CMK (cell line): Measurements from ENCODE around the gene ADAMTS19.

Source experiments
- DNase-seq: peaks from one replicate; pipeline ENCODE4 v3.0.0-alpha.2; 2010; ENCODE audit warnings: low read depth

Gene ADAMTS19

DNA sequence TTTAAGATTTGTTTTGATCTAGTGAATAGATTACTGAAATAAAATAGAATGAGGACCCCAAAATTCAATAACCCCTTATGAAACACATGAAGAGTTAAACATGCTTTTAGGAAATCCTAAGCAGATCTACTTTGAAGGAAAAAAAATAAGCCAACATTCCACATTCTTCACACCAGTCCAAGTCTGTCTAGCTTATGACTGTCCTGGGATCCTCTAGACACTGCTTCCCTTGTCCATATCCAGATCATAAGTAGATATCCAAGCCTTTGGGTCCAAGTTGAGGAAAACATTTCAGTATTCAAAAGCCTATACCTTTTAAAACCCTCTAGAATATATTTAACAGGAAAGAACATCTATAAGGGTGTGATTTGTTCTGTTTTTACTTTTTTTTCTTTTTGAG lies 228.9 kb downstream of the ADAMTS19 start:
- DNase-seq: no peak

GRCh38 chr5:129691220-129691619 lies 231.1 kb downstream of the ADAMTS19 start:
- no peak for DNase-seq

GRCh38 chr5:129696636-129697035 lies 236.5 kb downstream of the ADAMTS19 start:
- DNase-seq: no peak

DNA sequence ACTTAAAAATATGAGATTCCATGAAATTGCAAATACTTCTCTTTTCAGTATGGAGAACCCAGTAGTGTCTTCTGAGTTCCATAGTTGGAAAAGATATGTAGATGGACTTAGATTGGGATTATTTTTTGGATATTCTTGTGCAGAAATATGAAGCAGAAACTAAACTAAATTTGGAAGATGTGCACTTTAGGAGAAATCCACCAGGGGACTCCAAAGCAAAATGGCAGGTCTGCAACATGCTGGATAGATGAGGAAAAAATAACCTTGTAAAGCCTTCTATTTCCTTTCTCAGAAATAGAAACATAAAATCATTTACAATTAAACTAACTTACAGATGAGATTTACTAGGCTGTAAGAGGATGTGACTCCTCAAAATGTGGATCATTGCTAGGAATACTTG lies 238.6 kb downstream of the ADAMTS19 start:
- DNase-seq: no peak

DNA sequence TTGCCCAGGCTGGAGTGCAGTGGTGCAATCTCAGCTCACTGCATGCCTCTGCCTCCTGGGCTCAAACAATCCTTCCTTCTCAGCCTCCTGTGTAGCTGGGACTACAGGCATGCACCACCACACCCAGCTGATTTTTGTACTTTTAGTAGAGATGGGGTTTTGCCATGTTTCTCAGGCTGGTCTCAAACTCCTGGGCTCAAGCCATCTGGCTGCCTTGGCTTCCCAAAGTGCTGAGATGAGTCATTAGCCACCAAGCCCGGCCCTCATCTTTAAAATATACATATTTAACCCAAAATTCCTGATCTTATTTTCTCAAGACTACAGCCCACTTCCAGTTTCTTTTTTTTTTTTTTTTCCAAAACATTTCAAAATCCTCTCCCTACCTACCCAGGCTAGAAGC lies 256.1 kb downstream of the ADAMTS19 start:
- no peak for DNase-seq

- DNase-seq: no peak
These were observed 256.6 kb downstream of the ADAMTS19 start for GRCh38 chr5:129716651-129717050.

DNA sequence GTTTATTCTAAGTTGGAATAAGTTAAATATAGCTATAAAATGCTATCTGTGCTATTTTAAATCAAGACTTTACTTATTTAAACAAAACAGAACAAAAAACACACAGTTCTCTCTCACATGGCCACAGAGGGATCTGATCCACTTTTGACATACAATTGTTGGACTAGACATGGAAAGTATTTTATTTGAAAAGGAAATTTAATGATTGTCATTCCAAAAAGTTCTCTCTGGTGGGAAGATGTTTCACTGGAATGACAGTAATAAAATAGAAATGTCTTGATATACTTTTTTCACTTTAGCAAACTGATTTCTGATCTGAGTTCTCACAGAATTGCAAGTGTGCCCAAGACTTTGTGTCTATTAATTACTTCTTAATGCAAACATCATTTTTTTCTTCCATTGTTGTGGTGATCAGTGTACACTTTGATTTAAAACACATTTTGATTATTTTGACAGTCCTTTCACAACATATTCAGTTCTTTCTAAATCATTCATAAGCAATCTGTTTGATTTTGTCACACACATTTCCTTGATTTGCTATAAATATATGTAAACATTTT lies 257.7 kb downstream of the ADAMTS19 start:
- DNase-seq: no peak

DNA sequence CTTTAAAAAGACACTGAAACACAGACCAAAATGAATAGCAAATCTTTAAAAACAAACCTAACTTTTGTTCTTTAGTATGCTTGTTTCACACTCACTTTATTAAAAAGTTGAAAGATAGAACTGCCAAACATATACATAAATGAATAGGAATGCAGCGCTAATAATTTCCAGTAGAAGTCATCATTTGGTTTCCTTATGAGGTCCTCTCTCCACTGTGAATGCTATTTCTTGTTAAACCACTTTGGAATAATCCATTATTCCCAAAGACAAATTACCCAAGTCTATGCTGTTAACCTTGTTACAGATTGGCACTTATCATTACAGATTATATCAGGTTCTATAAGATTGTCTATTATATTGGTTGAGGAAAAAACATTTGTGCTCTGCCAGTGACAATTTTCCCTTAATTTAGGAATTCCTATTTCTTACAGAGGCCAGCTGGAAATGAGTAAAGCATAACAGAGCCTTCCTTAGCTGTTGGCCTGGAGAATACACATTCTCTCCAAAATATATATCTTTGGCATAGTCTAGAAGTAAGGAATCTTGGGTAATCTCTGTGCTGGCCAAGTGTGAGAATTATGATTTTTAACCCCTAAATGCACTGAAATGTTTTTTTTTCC lies 258.5 kb downstream of the ADAMTS19 start:
- DNase-seq: no peak

DNA sequence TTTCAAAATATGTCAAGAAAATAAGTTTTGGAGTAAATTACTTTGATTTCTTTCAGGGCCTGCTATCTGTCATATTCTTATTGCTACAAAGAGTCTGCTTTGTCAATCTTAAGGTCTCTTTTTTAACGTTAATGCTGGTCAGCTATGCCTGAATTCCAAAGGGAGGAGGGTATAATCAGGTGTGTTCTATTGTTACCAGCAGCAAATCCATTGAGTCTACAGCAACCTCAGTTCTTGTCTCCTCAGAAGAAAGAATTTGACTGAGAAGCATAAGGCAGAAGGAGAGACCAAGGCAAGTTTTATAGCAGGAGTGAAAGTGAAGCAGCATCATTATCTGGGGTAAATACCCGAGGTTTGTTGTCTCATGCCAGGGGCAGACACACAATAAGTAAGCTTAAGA lies 264.1 kb downstream of the ADAMTS19 start:
- no peak for DNase-seq

DNA sequence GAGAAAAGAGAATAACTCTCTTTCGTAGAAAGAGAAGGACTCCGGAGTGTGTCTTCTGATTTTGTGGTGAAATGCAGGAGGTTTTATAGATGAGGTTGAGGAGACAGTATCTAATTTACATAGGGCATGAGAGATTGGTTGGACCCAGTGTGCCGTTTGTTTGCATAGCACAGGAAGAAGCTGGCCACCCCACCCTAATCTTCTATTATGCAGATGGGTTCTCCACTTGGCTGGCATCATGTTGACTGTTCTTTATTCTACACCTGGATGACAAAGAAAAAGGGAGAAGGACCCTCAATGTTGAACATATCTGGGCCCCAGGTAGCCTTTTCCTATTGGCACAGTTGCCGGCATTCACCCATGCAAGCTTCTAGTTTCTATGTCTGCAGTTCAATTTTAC lies 264.5 kb downstream of the ADAMTS19 start:
- DNase-seq: no peak

- no peak for DNase-seq
These were observed 279.7 kb downstream of the ADAMTS19 start for GRCh38 chr5:129739773-129740172.

DNA sequence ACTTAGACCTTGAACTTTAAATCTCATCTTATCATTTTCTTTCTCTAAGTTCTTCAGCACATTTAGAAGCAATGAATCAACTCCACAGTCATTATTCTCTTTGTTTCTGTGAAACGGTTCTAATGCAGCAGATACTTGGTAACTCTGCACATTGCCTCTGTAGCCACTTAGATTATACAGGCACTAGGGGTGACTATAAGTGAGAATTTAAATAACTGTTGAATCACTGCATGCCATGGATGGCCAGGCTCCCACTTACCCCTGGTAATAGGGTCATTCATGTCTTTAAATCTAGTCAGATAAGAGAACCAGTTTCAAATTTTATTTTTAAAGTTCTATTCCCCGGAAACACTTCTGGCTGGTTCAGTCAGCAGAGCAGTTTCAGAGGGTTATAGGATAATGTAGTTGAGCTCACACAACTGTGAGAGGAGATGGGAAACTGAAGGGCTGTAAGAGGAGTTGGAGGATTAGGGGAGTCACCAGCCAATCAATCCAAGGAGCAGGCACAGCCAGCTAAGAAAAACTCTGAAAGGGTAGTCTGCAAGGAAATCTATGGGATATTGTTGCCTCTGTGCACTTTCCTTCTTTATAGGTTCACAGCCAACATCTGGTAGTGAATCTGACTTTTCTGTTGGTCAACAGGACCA lies 283.6 kb downstream of the ADAMTS19 start:
- no peak for DNase-seq

- DNase-seq: no peak
These were observed 285.9 kb downstream of the ADAMTS19 start for GRCh38 chr5:129745997-129746396.

DNA sequence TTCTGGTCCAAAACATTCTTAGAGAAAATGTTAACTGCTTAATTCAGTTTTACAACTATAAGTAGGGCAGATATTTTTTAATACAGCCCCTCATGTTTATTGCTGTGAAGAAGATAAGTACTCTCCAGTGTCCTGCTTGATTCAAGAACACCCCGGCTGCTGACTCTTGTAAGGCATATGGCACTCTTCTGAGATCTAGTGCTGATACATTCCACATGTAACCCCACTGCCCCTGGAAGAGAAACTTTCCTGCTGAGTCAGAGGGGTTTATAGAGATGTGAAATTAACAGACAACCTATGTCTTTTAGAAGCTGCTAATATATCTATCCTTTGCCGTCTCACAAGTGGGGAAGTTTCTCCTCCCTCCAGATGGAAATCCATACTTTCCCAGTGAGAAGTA lies 286.8 kb downstream of the ADAMTS19 start:
- no peak for DNase-seq

DNA sequence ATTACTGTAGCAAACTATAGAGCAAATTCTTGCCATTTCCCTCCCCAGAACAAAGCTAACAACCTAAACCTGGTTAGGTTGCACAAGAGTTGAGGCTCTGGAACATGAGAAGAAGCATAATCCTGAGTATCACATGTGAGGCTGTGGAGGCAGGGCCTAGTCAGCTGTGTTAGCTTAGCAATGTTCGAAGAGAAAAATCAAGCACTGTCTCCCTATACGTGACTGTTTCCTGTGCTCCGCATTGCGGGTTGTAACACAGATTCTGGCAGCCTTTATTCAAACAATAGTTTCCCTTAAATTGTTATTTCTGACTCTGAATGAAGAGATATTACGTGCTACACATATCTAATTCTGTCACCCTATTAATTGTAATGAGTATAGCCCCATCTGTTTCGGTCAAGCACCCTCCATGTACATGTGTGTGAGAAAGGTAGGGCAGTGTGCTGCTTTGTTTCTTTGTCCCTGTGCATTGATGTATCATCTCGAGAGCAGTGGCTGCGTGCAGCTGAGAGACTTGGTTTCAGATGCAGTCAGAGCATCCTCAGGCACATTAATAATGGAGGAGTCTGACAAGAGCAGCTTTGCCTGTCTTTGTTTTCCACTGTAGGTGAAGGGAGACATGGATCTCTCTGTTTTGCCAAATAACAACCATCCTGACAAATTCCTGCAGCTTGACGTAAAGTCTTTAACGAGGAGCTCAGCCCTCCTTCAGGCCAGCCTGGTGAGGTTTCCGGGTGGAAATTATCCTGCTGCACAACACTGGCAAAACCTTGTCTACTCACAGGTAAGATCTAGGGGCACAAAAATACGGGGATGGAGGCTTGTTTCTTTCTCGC lies 287.7 kb downstream of the ADAMTS19 start, which contains the start of gene MINAR2:
MINAR2 (plus strand) TSS at position 523 of the 836 bp plus-strand sequence; CDS start at position 620, 97 bp downstream.
- no peak for DNase-seq

DNA sequence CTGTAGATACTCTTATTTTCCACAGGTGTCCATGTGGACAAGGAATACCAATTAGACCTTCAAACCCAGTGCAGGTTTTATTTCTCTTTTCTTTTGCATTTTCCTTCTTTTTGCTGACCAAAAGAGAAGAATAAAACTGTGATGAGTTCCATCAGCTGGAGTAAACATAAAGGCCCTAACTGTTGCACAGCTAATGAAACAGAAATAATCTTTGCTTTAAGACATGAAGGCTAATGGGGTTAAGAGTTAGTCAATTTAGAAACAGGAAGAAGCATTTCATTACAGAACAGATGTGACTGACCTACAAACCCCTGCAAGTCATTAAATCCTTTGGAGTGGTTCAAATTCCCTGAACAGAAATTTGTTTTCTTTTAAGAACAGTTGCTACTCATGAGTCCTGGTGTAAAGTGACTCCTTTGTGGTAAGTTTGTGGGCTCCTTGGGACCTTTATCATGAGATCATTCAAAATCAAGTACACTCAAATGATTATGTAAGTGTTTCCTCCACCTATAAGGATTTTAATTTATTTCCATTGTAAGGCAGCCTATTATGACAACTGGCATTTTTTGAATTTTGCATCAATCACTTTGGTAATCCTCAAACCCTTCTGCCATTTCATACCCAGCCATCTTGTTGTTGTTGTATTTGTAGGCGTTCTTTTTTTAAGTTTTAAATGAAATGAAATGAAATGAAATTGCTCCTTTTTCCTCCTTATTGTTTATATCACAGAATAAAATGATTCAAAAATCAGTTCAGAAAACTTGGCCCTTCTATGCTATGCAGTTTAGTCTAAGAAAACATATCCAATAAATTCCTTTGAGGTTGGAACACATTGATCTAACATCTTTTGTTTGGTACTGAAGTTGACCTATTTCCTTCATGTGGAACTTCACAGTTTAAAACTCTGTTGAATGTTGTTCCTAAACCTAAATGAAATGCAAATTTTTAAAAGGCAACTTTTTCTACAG lies 289.1 kb downstream of the ADAMTS19 start:
- no peak for DNase-seq

GRCh38 chr5:129760636-129761325 lies 300.7 kb downstream of the ADAMTS19 start:
- no peak for DNase-seq

GRCh38 chr5:129763651-129764050 lies 303.6 kb downstream of the ADAMTS19 start:
- no peak for DNase-seq

DNA sequence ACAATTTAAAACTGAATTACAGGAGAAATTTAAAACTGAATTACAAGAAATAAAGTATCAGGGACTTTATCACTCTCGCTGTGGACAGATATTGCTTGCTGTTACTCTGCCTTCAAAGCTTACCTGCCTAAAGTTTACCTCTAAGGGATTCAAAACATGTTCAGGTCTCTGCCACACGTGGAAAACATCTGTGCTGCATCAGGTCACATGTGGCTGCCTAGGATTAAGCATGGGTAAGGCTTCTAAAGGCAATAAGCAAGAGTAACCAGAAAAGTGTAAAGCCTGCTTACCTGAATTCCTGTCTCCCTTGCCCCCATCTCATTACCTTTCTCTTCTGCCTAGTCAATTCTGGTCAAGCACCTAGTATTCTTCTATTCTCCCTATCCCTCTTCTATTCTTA lies 306.7 kb downstream of the ADAMTS19 start:
- DNase-seq: no peak

DNA sequence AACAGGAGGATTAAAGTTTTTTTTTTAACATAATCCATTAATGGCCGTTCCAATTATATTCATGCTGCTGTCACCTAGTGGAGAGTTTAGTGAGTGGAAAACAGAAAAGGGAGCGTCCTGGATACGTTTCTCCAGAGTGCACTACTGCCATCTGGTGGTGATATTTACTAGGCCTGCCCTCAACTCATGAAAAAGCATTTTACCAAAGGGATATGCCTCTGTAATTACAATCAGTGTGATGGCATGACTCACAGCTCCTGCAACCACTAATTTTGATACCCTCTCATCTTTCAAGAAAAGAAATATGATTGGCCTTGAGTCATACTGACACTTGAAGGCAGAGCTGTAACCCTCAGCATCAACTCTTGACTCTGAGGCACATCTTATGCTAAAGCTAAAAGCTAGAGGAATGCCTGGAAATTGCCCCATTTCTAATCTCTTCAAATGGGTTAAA lies 307.9 kb downstream of the ADAMTS19 start:
- DNase-seq: peak; percentile 57

GRCh38 chr5:129768735-129769134 lies 308.6 kb downstream of the ADAMTS19 start:
- DNase-seq: no peak
